MM.1S (cell line): Measurements from ENCODE around the gene CACNA2D1.

Source experiments
- DNase-seq: peaks from one replicate; pipeline ENCODE4 v3.0.0-alpha.2; 2015
- H2AFZ ChIP-seq: fragments of 300-600 bp; sonication (generic); 2 replicates; pipeline ENCODE4 v1.6.0; 2016; ENCODE audit warnings: antibody characterized with exemption, low read length
- H3F3A ChIP-seq: fragments of 300-600 bp; sonication (generic); 2 replicates; pipeline ENCODE4 v1.6.1; 2016; ENCODE audit warnings: mild to moderate bottlenecking, antibody characterized with exemption, low read length, moderate library complexity, mixed read lengths; ENCODE audit not compliant: insufficient read depth
- H3K27ac ChIP-seq: fragments of 300-600 bp; sonication (generic); 2 replicates; pipeline ENCODE4 v1.5.1; 2016; ENCODE audit warnings: mild to moderate bottlenecking, low read length
- H3K27me3 ChIP-seq: fragments of 300-600 bp; sonication (generic); replicated peaks from 2 replicates; pipeline ENCODE4 v1.6.0; 2016; ENCODE audit warnings: low read length; ENCODE audit not compliant: insufficient read depth
- H3K36me3 ChIP-seq: fragments of 300-600 bp; sonication (generic); replicated peaks from 2 replicates; pipeline ENCODE4 v1.6.1; 2016; ENCODE audit warnings: mild to moderate bottlenecking, low read length, mixed read lengths; ENCODE audit not compliant: insufficient read depth
- H3K4me1 ChIP-seq: fragments of 300-600 bp; sonication (generic); 2 replicates; pipeline ENCODE4 v1.6.1; 2016; ENCODE audit warnings: low read length, mixed read lengths
- H3K4me2 ChIP-seq: fragments of 300-600 bp; sonication (generic); 2 replicates; pipeline ENCODE4 v1.6.0; 2016; ENCODE audit warnings: low read depth, low read length
- H3K4me3 ChIP-seq: fragments of 300-600 bp; sonication (generic); 2 replicates; pipeline ENCODE4 v1.5.1; 2016; ENCODE audit warnings: low read length, mixed read lengths
- H3K79me2 ChIP-seq: fragments of 300-600 bp; sonication (generic); 2 replicates; pipeline ENCODE4 v1.6.1; 2016; ENCODE audit warnings: mixed run types, low read length, mixed read lengths
- H3K9ac ChIP-seq: fragments of 300-600 bp; sonication (generic); 2 replicates; pipeline ENCODE4 v1.6.1; 2016; ENCODE audit warnings: low read length, mixed read lengths
- H3K9me2 ChIP-seq: fragments of 300-600 bp; sonication (generic); replicated peaks from 2 replicates; pipeline ENCODE4 v1.6.1; 2016; ENCODE audit warnings: mild to moderate bottlenecking, low read length, mixed read lengths; ENCODE audit not compliant: insufficient read depth
- H3K9me3 ChIP-seq: fragments of 300-600 bp; sonication (generic); replicated peaks from 2 replicates; pipeline ENCODE4 v1.6.1; 2016; ENCODE audit warnings: mild to moderate bottlenecking, low read length, mixed read lengths; ENCODE audit not compliant: insufficient read depth
- H4K20me1 ChIP-seq: fragments of 300-600 bp; sonication (generic); 2 replicates; pipeline ENCODE4 v1.6.1; 2016; ENCODE audit warnings: mild to moderate bottlenecking, low read length, moderate library complexity, mixed read lengths; ENCODE audit not compliant: insufficient read depth
- EZH2 ChIP-seq: fragments of 300-600 bp; sonication (generic); optimal IDR thresholded peaks from 2 replicates; pipeline ENCODE3; 2017; ENCODE audit warnings: low read depth, mild to moderate bottlenecking, antibody characterized with exemption, low read length, mixed read lengths
- EZH2phosphoT487 ChIP-seq: fragments of 300-600 bp; sonication (generic); IDR thresholded peaks from 2 replicates; pipeline ENCODE4 v1.6.1; 2018; ENCODE audit warnings: antibody characterized with exemption, low read length
- TF ChIP-seq, protein P1 (sequence below): fragments of 300-600 bp; sonication (generic); IDR thresholded peaks from 2 replicates; pipeline ENCODE4 v1.5.1; 2016; ENCODE audit warnings: antibody characterized with exemption, low read length, mixed read lengths

The CACNA2D1 gene

DNA sequence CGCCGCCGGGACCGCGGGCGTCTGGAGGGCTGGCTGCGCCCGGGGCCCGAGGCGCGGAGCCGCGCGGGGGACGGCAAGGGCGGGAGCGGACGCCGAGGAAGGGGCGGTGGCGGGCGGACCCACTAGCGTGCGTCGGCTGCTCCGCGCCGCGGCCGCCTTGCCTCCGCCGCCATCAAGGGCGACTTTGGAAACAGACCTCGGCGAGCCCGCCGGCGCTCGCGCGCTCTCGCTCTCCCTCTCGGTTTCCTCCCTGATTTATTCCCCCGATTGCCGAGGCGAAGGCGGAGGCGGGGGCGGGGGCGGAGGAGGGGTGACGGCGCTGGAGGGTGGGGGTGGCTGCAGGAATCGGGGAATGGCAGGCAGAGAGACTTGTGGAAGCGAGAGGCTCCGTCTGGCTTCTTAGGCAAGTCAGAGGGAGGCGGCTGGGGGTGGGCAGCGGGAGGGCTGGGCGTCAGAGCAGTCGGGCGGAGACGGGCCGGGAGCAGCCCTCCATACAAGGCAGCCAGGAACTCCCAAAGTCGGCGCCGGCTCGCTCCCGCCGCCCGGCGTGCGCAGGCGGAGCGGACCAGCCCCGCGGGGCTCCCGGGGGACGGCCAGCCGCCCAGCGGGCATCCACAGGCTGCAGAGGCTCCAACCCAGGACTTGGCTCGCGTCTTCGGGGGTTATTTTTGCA is at the start of gene CACNA2D1:
TSS of gene CACNA2D1 (minus strand) at position 231 of the 673 bp plus-strand sequence.
- DNase-seq, result peak; percentile 60
- Histone ChIP-seq H3K79me2 (no peaks in the 10 kb centered on the region), H3K27me3 (peaks cover 9% of the 10 kb centered on the region; the same call in 1 of the 2 replicates), H3K9ac (peak within 1 kb of the TSS; percentile 56; the same call in 1 of the 2 replicates), H2AFZ (peak within 1 kb of the TSS; percentile 95), H3K9me3 (no peaks in the 10 kb centered on the region), H3K4me3 (peak within 1 kb of the TSS; percentile 71), H3K36me3 (no peaks in the 10 kb centered on the region), H3K27ac (no peak within 1 kb of the TSS), H3K4me1 (0 out of 2 replicates have a peak, but pooled peaks cover 6% of the 10 kb centered on the region), H4K20me1 (no peaks in the 10 kb centered on the region), H3K9me2 (no peaks in the 10 kb centered on the region), H3K4me2 (peak within 1 kb of the TSS; percentile 91), H3F3A (no peaks in the 10 kb centered on the region; the same call in 1 of the 2 replicates)
- TF ChIP-seq, protein P1, sequence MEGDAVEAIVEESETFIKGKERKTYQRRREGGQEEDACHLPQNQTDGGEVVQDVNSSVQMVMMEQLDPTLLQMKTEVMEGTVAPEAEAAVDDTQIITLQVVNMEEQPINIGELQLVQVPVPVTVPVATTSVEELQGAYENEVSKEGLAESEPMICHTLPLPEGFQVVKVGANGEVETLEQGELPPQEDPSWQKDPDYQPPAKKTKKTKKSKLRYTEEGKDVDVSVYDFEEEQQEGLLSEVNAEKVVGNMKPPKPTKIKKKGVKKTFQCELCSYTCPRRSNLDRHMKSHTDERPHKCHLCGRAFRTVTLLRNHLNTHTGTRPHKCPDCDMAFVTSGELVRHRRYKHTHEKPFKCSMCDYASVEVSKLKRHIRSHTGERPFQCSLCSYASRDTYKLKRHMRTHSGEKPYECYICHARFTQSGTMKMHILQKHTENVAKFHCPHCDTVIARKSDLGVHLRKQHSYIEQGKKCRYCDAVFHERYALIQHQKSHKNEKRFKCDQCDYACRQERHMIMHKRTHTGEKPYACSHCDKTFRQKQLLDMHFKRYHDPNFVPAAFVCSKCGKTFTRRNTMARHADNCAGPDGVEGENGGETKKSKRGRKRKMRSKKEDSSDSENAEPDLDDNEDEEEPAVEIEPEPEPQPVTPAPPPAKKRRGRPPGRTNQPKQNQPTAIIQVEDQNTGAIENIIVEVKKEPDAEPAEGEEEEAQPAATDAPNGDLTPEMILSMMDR, result no peak
- no peak for TF ChIP-seq EZH2
- no peak for TF ChIP-seq EZH2phosphoT487

DNA sequence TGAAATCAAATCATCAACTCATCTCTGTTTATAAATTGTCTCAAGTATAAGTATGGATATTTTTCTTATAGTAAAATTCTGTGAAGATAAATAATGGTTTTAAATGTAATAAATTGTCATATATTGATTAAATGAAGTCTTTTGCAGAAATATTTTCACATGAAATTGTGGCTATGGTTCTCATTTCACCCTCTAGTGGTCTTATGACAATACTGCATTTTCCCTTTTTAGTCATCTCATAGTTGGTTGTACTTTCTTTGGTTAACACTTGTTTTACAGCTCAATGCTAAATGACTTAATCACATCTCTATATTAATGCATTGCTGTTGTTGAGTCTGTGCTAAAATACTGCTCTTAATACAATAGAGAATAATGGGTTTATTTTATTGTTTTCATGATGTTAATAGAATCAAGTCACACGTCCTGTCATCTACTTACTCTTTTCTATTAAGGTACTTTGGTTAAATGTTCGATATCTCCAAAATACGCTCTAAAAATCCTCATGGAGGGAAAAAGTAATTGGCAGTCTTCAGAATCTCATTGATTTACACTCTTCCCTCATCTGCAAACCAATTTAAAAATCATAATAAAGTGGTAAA is 38.0 kb upstream of the CACNA2D1 start:
- no peaks in the 10 kb centered on the region for H3K27me3 ChIP-seq
- peak; percentile 32 for DNase-seq
- no peak for TF ChIP-seq EZH2
- TF ChIP-seq, protein P1, result peak; percentile 70

DNA sequence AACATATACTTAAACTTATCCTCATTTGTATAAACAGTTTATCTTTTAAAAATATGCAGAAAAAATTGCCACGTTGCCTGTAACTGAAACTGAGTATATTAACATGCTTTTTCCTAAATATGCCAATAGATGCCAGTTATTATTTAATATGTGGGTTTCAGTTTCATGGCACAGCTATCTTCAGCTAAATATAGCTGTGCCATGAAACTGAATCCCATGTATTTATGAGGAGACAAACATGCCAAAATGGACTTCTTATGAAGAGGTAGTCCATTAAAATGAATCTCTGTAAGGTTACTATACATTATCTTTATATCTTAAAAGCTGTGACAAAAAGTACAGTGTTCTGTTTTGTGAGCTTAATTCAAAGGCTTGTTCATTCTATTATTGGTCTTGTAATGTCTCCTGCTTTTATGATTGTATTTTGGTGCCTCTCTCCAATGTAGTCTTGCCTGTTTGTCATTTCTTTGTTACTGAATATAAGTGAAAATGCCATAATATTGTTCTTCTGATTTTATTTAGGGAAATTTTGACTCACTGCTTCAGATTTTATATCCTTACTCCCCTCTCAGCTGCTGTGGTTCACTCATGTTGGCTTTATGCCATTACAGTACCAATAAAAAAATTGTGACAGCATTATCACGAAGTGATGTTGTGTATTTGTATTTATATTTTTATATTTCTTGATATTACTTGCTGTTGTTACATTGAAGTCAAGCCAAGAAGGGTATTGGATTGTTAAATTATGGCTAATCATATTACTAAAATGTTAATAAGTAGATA is 34.3 kb upstream of the CACNA2D1 start:
- no peaks in the 10 kb centered on the region for H3K36me3 ChIP-seq
- no peaks in the 10 kb centered on the region for H3K9me2 ChIP-seq
- no peaks in the 10 kb centered on the region for H3K79me2 ChIP-seq
- no peak overlapping the region for H3K4me3 ChIP-seq
- H3F3A ChIP-seq, result no peaks in the 10 kb centered on the region
- H3K27me3 ChIP-seq, result no peaks in the 10 kb centered on the region
- no peak overlapping the region for H3K9ac ChIP-seq
- TF ChIP-seq EZH2phosphoT487 (no peak), EZH2 (no peak)
- TF ChIP-seq, protein P1, result no peak
- no peak overlapping the region for H3K4me2 ChIP-seq
- H3K4me1 ChIP-seq, result no peaks in the 10 kb centered on the region
- H3K27ac ChIP-seq, result no peak overlapping the region
- no peaks in the 10 kb centered on the region for H4K20me1 ChIP-seq
- DNase-seq, result no peak
- H3K9me3 ChIP-seq, result no peaks in the 10 kb centered on the region
- no peak overlapping the region for H2AFZ ChIP-seq

More for the DNA sequence above, 38.0 kb upstream of the CACNA2D1 start:
- H3K4me3 ChIP-seq, result no peak overlapping the region
- no peak overlapping the region for H3K27ac ChIP-seq
- no peaks in the 10 kb centered on the region for H3K9me3 ChIP-seq
- H4K20me1 ChIP-seq, result no peaks in the 10 kb centered on the region
- no peaks in the 10 kb centered on the region for H3K4me1 ChIP-seq
- no peaks in the 10 kb centered on the region for H3K79me2 ChIP-seq
- no peaks in the 10 kb centered on the region for H3K36me3 ChIP-seq
- H3F3A ChIP-seq, result no peaks in the 10 kb centered on the region
- H3K4me2 ChIP-seq, result no peak overlapping the region
- H2AFZ ChIP-seq, result no peak overlapping the region
- no peak overlapping the region for H3K9ac ChIP-seq
- H3K9me2 ChIP-seq, result no peaks in the 10 kb centered on the region
